ENCODE measurements around the gene BCL11A. TPM values are rescaled to one million over a fixed set of nuclear protein-coding genes. Genes with fewer than 3 reads are reported as not detected.

The BCL11A gene
- total RNA-seq, 1 donor from 2014 or later: 10.7 TPM

DNA sequence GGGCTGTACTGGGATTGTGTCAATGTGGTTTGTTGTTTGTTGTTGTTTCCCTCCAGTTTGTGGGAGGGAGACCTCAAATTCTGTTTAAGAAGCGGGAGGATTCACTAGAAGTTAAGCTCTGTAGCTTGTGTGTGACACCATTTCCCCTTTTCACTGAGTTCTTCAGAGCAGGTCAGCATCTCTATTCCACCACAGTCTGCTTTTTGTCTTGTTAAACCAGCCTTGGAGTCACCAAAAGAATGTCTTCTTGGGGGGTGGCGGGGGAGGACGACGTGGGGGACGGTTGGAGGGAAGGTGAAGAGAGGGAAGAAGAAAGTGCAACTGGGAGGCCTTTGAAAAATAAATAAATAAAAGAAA is 2.3 kb upstream of the BCL11A start:
- Mint-ChIP-seq H3K9me3 (ENCODE audit: unreplicated experiment) (no peaks in the 10 kb centered on the region), H3K27ac (ENCODE audit: unreplicated experiment) (peak overlapping the region; percentile 5), H3K36me3 (ENCODE audit: unreplicated experiment) (no peaks in the 10 kb centered on the region), H3K27me3 (ENCODE audit: unreplicated experiment) (peaks cover 48% of the 10 kb centered on the region), H3K4me3 (ENCODE audit: unreplicated experiment) (peak overlapping the region; percentile 83), H3K4me1 (ENCODE audit: unreplicated experiment) (peaks cover 27% of the 10 kb centered on the region)
- DNase-seq (ENCODE audit: extremely low spot score, unreplicated experiment): no peak
- TF ChIP-seq, protein P1, sequence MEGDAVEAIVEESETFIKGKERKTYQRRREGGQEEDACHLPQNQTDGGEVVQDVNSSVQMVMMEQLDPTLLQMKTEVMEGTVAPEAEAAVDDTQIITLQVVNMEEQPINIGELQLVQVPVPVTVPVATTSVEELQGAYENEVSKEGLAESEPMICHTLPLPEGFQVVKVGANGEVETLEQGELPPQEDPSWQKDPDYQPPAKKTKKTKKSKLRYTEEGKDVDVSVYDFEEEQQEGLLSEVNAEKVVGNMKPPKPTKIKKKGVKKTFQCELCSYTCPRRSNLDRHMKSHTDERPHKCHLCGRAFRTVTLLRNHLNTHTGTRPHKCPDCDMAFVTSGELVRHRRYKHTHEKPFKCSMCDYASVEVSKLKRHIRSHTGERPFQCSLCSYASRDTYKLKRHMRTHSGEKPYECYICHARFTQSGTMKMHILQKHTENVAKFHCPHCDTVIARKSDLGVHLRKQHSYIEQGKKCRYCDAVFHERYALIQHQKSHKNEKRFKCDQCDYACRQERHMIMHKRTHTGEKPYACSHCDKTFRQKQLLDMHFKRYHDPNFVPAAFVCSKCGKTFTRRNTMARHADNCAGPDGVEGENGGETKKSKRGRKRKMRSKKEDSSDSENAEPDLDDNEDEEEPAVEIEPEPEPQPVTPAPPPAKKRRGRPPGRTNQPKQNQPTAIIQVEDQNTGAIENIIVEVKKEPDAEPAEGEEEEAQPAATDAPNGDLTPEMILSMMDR (IDR thresholded peaks at IDR 0.05): no peak

DNA sequence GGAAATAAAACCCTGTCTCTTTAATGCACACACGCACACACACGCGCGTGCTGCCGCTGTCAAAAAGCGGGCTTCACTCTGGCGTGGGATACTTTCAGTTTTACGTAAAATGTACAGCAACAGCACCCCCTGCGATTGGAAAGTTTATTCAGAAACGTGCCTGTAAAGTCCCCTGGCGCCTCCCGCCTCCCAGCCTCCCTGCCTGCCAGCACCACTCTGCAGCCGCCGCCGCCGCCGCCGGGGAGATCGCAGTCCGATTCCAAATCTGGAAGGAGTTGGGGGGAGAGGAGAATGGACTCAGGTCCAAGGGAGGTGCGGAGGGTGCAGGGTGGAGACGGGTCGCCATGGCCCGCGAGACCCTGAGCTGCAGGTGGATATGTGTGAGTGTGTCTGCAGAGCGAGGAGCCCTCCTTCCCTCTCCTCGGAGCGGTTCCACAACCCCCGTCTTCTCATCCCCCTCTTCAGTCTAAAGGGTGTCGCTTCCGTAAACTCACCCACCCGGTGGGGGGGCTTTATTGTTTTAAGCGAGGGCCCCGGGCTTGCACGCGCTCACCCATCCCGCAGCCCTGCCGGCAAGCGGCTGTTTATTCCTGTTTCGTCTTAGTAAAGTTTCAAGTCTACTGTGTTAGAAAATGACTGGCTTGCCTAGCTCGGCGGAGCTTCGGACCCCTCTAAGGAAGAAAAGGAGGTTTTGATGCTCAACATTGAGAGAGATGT is 1.8 kb upstream of the BCL11A start:
- Mint-ChIP-seq H3K27me3 (ENCODE audit: unreplicated experiment) (peaks cover 43% of the 10 kb centered on the region), H3K27ac (ENCODE audit: unreplicated experiment) (peak overlapping the region; percentile 5), H3K9me3 (ENCODE audit: unreplicated experiment) (no peaks in the 10 kb centered on the region), H3K36me3 (ENCODE audit: unreplicated experiment) (no peaks in the 10 kb centered on the region), H3K4me3 (ENCODE audit: unreplicated experiment) (peak overlapping the region; percentile 83), H3K4me1 (ENCODE audit: unreplicated experiment) (peaks cover 27% of the 10 kb centered on the region)
- TF ChIP-seq, protein P1 (IDR thresholded peaks at IDR 0.05): peak; percentile 54
- DNase-seq (ENCODE audit: extremely low spot score, unreplicated experiment): peak; percentile 86

DNA sequence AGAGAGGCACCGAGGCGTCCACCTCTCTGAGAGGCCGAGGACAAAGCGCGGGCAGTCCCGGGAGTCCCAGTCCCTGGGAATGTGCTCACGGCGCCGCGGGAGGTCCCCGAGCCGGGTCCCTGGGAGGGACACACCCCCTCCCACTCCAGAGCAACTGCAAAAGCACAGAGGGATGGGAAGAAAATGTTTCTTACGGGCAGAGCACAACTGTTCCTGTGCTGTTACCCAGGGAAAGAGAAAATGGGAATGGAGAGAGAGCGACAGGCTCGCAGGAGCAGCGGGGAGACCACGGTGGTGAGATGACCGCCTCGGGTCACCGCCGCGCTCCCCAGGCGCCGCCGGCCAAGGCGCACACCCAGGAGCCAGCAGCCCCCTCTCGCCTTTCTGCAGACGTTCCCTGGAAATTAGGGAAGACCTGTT is 1.2 kb upstream of the BCL11A start:
- TF ChIP-seq, protein P1 (IDR thresholded peaks at IDR 0.05): no peak
- DNase-seq (ENCODE audit: extremely low spot score, unreplicated experiment): no peak
- Mint-ChIP-seq H3K9me3 (ENCODE audit: unreplicated experiment) (no peaks in the 10 kb centered on the region), H3K4me1 (ENCODE audit: unreplicated experiment) (peaks cover 27% of the 10 kb centered on the region), H3K4me3 (ENCODE audit: unreplicated experiment) (peak overlapping the region; percentile 83), H3K27me3 (ENCODE audit: unreplicated experiment) (peaks cover 37% of the 10 kb centered on the region), H3K27ac (ENCODE audit: unreplicated experiment) (no peak overlapping the region), H3K36me3 (ENCODE audit: unreplicated experiment) (no peaks in the 10 kb centered on the region)

GRCh38 chr2:60554074-60554645 is 706 bp upstream of the BCL11A start:
- TF ChIP-seq, protein P1 (IDR thresholded peaks at IDR 0.05): no peak
- Mint-ChIP-seq H3K36me3 (ENCODE audit: unreplicated experiment) (no peaks in the 10 kb centered on the region), H3K4me1 (ENCODE audit: unreplicated experiment) (peaks cover 29% of the 10 kb centered on the region), H3K4me3 (ENCODE audit: unreplicated experiment) (peak overlapping the region; percentile 83), H3K27me3 (ENCODE audit: unreplicated experiment) (peaks cover 32% of the 10 kb centered on the region), H3K27ac (ENCODE audit: unreplicated experiment) (peak overlapping the region; percentile 56), H3K9me3 (ENCODE audit: unreplicated experiment) (no peaks in the 10 kb centered on the region)
- no peak for DNase-seq (ENCODE audit: extremely low spot score, unreplicated experiment)

DNA sequence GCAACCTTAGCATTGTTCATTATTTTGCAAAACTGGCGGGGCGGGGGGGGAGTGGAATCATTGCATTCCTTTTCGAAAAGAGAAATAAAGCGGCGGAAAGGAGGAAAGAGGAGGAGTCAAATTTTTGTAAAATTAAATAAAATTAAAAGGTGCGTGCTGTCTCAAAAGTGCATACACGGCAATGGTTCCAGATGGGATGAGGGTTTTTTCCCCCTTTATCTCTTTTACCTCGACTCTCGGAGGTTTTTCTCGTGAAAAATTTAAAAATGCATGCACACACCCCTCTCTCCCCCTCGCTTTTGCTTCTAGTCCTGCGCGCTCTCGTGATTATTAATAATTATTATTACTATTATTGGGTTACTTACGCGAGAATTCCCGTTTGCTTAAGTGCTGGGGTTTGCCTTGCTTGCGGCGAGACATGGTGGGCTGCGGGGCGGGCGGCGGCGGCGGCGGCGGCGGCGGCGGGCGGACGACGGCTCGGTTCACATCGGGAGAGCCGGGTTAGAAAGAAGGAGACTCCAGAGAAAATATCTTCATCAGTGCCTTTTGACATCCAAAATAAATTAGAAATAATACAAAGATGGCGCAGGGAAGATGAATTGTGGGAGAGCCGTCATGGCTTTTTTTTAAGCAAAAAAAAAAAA is 481 bp downstream of the BCL11A start:
- peak overlapping the region; percentile 87 for H3K4me3 Mint-ChIP-seq (ENCODE audit: unreplicated experiment)
- peaks cover 22% of the 10 kb centered on the region for H3K27me3 Mint-ChIP-seq (ENCODE audit: unreplicated experiment)
- H3K36me3 Mint-ChIP-seq (ENCODE audit: unreplicated experiment): no peaks in the 10 kb centered on the region
- TF ChIP-seq, protein P1 (IDR thresholded peaks at IDR 0.05): no peak
- H3K4me1 Mint-ChIP-seq (ENCODE audit: unreplicated experiment): peaks cover 36% of the 10 kb centered on the region
- H3K9me3 Mint-ChIP-seq (ENCODE audit: unreplicated experiment): no peaks in the 10 kb centered on the region
- no peak for DNase-seq (ENCODE audit: extremely low spot score, unreplicated experiment)
- H3K27ac Mint-ChIP-seq (ENCODE audit: unreplicated experiment): peak overlapping the region; percentile 58

Data from osteocyte (in vitro differentiated cells).